Adrenal gland (tissue), 12 donors: Measurements from ENCODE around the gene KANSL1L. TPM values are rescaled to one million over a fixed set of nuclear protein-coding genes. Genes with fewer than 3 reads are reported as not detected.

Experiments used
- DNase-seq, 7 donors: peaks; one replicate each; pipeline ENCODE4 v3.0.0-alpha.2; 2019 to 2020
- H3K27ac ChIP-seq, 5 donors: fragments of 200-600 bp; sonication (generic) in 4 of 5; 1 replicate in 3 of 5; 2 replicates in 2 of 5; pipeline versions ENCODE4 v1.5.1 to v1.8.0; 2016 to 2020; ENCODE audit warnings: mild to moderate bottlenecking in 1 of 5
- H3K27me3 ChIP-seq: fragments of 200-600 bp; 2 replicates; pipeline ENCODE4 v1.8.0; 2021
- H3K36me3 ChIP-seq, 2 donors: fragments of 200-600 bp; replicated peaks in 1 of 2; 1 replicate in 1 of 2; 2 replicates in 1 of 2; pipeline versions ENCODE4 v1.5.1 to v1.8.0; 2018 to 2022
- H3K4me1 ChIP-seq, 2 donors: fragments of 200-600 bp; replicated peaks in 1 of 2; 1 replicate in 1 of 2; 2 replicates in 1 of 2; pipeline versions ENCODE4 v1.5.1 to v1.8.0; 2018 to 2021
- H3K4me3 ChIP-seq, 4 donors: fragments of 200-600 bp; sonication (generic) in 3 of 4; one replicate each; pipeline ENCODE4 v1.5.1; 2016 to 2018
- H3K9me3 ChIP-seq, 3 donors: fragments of 200-600 bp; sonication (generic) in 1 of 3; replicated peaks in 1 of 3; 1 replicate in 2 of 3; 2 replicates in 1 of 3; pipeline versions ENCODE4 v1.5.1 to v1.8.0; 2016 to 2021
- CTCF ChIP-seq, 6 experiments: fragments of 450-650 bp in 4 of 6; fragments of 200-600 bp in 2 of 6; sonication (generic) in 1 of 6; IDR thresholded peaks; 1 replicate in 5 of 6; 2 replicates in 1 of 6; pipeline versions ENCODE4 v1.5.1 to v1.8.0; 2016 to 2021; ENCODE audit warnings: antibody characterized with exemption in 6 of 6, mild to moderate bottlenecking in 2 of 6, moderate library complexity in 1 of 6
- POLR2A ChIP-seq, 2 donors: fragments of 450-650 bp; IDR thresholded peaks; one replicate each; pipeline ENCODE4 v1.6.1; 2017; ENCODE audit warnings: antibody characterized with exemption in 2 of 2, mild to moderate bottlenecking in 2 of 2, moderate library complexity in 1 of 2
- WGBS, 4 donors: extraction: QIAGEN DNeasy Blood & Tissue Kit in 2 of 4; methylation state at CpG; one replicate each; pipeline versions ENCODE4 v1.1.5 to v1.1.7; 2013 to 2017; 5-methylcytosine and 5-hydroxymethylcytosine counted together
- intact Hi-C, 2 donors: fragments of 100-400 bp; cut with DNase I; formaldehyde crosslinking; loops; one replicate each; pipeline versions ENCODE4 v1.14.1 to v1.15.0; 2022 to 2023
- polyA plus RNA-seq, 3 donors: library from polyadenylated mRNA; stranded (reverse); fragments of 200-250 nt in 2 of 3; fragments of 350-450 nt in 1 of 3; fragmentation: Illumina TruSeq in 1 of 3; extraction: RNeasy Lipid Tissue Mini Kit (QIAGEN cat#74804) in 1 of 3; gene quantifications; one replicate each; pipeline ENCODE4 v1.2.3, GENCODE V29; 2013 to 2014
- total RNA-seq, 9 donors: library from RNA; depleted of rRNA in 4 of 9; stranded (reverse); fragments of >200 nt in 4 of 9; fragments of 120-200 nt in 1 of 9; fragmentation: NEBNext Ultra II Directional in 1 of 9; extraction: Animal tissue kit (Norgen Biotek cat#: 25700) in 1 of 9; gene quantifications; one replicate each; pipeline versions ENCODE4 v1.1.0 to v1.2.4, GENCODE V29; 2013 to 2023
- donor health status: healthy with polysubstance abuse.
- donor health status: Bipolar disorder and iron deficiency.
- donor health status: DM: yes; HTN: yes; CAD: no.
- donor health status: DM: no; HTN: no; CAD: no.
- donor health status: DM: no; HTN: no; CAD: no.
- donor health status: DM: yes; HTN: yes; CAD: no.

The KANSL1L gene
- total and polyA plus RNA-seq, 12 donors, result 5.4 to 36.3 (median 16.0) TPM

GRCh38 chr2:209993968-209994367, 177.2 kb downstream of the KANSL1L start:
- no peak for TF ChIP-seq CTCF (IDR thresholded peaks at IDR 0.05)
- no peaks in the 10 kb centered on the region for H3K36me3 ChIP-seq
- WGBS, 4 donors, result 91 to 99% (median 94%) methylated on average over 7 to 9 of the region's 9 CpGs
- H3K9me3 ChIP-seq, result no peaks in the 10 kb centered on the region
- H3K4me1 ChIP-seq, result no peaks in the 10 kb centered on the region
- no peak for DNase-seq
- no peaks in the 10 kb centered on the region for H3K27me3 ChIP-seq
- H3K4me3 ChIP-seq, result no peak overlapping the region
- intact Hi-C loops, result no loop called here
- no peak overlapping the region for H3K27ac ChIP-seq

GRCh38 chr2:209990838-209991237, 180.4 kb downstream of the KANSL1L start:
- DNase-seq, result no peak
- no peaks in the 10 kb centered on the region for H3K27me3 ChIP-seq
- TF ChIP-seq POLR2A (IDR thresholded peaks at IDR 0.05), result no peak
- TF ChIP-seq CTCF (IDR thresholded peaks at IDR 0.05), result no peak
- no peaks in the 10 kb centered on the region for H3K36me3 ChIP-seq
- H3K9me3 ChIP-seq, result no peaks in the 10 kb centered on the region
- intact Hi-C loops, result no loop called here
- WGBS, 4 donors, result 78 to 86% (median 82%) methylated on average over 2 of the region's 2 CpGs
- H3K4me1 ChIP-seq, result no peaks in the 10 kb centered on the region
- H3K4me3 ChIP-seq, result no peak overlapping the region
- no peak overlapping the region for H3K27ac ChIP-seq

- Histone ChIP-seq H3K27me3 (no peaks in the 10 kb centered on the region), H3K4me3 (no peak overlapping the region), H3K27ac (no peak overlapping the region), H3K4me1 (no peaks in the 10 kb centered on the region), H3K9me3 (no peaks in the 10 kb centered on the region), H3K36me3 (no peaks in the 10 kb centered on the region)
- no peak for DNase-seq
- TF ChIP-seq POLR2A (IDR thresholded peaks at IDR 0.05) (no peak), CTCF (IDR thresholded peaks at IDR 0.05) (no peak)
- intact Hi-C loops, result no loop called here
- WGBS, 4 donors, result 71 to 75% (median 74%) methylated on average over 4 of the region's 4 CpGs
These were observed 183.2 kb downstream of the KANSL1L start for GRCh38 chr2:209988010-209988409.

- Histone ChIP-seq H3K4me3 (no peak overlapping the region), H3K27me3 (no peaks in the 10 kb centered on the region), H3K27ac (no peak overlapping the region), H3K4me1 (no peaks in the 10 kb centered on the region), H3K9me3 (no peaks in the 10 kb centered on the region), H3K36me3 (no peaks in the 10 kb centered on the region)
- TF ChIP-seq POLR2A (IDR thresholded peaks at IDR 0.05) (no peak), CTCF (IDR thresholded peaks at IDR 0.05) (no peak)
- DNase-seq, result no peak
- 79 to 94% (median 85%) methylated on average over 2 of the region's 2 CpGs for WGBS, 4 donors
- intact Hi-C loops, result no loop called here
These were observed 184.8 kb downstream of the KANSL1L start for GRCh38 chr2:209986415-209986814.
